Measurements from ENCODE around the gene MACROD2.
A peak's percentile ranks its signal among the peaks of the same experiment; 100 is the strongest.

MACROD2 gene

GRCh38 chr20:15162079-15162647 is 1166.8 kb downstream of the MACROD2 start:
- TF ChIP-seq, protein P1, sequence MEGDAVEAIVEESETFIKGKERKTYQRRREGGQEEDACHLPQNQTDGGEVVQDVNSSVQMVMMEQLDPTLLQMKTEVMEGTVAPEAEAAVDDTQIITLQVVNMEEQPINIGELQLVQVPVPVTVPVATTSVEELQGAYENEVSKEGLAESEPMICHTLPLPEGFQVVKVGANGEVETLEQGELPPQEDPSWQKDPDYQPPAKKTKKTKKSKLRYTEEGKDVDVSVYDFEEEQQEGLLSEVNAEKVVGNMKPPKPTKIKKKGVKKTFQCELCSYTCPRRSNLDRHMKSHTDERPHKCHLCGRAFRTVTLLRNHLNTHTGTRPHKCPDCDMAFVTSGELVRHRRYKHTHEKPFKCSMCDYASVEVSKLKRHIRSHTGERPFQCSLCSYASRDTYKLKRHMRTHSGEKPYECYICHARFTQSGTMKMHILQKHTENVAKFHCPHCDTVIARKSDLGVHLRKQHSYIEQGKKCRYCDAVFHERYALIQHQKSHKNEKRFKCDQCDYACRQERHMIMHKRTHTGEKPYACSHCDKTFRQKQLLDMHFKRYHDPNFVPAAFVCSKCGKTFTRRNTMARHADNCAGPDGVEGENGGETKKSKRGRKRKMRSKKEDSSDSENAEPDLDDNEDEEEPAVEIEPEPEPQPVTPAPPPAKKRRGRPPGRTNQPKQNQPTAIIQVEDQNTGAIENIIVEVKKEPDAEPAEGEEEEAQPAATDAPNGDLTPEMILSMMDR (IDR thresholded peaks at IDR 0.05; ENCODE audit: extremely low read depth, missing control alignments): no peak
- peak; percentile 12 for DNase-seq (ENCODE audit: low spot score)

GRCh38 chr20:15163632-15164031 is 1168.3 kb downstream of the MACROD2 start:
- TF ChIP-seq, protein P1 (IDR thresholded peaks at IDR 0.05; ENCODE audit: extremely low read depth, missing control alignments): no peak
- DNase-seq (ENCODE audit: low spot score): no peak

DNA sequence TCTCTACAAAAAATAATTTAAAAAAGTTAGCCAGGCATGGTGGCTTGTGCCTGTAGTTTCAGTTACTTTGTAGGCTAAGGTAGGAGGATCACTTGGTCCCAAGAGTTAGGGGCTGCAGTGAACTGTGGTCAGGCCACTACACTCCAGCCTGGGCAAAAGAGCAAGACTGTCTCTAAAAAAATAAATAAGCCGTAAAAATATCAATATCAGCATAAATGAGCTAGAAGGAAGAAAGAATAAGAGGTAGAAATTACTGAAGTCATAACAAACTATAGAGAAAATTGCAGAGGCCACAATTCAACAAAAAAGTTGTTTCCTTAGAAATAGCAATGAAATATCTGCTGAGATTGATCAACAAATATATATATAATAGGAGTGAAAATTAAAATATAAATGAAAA is 1169.4 kb downstream of the MACROD2 start:
- DNase-seq (ENCODE audit: low spot score): no peak
- TF ChIP-seq, protein P1 (IDR thresholded peaks at IDR 0.05; ENCODE audit: extremely low read depth, missing control alignments): no peak

DNA sequence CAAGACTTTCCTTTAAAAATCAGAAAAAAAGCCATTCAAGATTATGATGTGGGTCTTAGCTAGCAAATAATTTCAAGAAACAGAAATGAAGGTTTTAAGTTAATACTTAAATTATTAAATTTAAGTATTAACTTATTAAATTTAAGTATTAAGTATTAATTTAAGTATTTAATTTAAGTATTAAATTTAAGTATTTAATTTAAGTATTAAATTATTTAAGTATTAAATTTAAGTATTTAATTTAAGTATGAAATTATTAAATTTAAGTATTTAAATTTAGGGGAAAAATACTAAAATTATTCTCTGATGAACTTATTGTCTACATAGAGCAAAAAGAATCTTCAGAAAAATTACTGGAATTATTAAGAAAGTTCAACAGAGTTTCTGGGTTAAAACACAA is 1171.4 kb downstream of the MACROD2 start:
- no peak for DNase-seq (ENCODE audit: low spot score)
- TF ChIP-seq, protein P1 (IDR thresholded peaks at IDR 0.05; ENCODE audit: extremely low read depth, missing control alignments): no peak

DNA sequence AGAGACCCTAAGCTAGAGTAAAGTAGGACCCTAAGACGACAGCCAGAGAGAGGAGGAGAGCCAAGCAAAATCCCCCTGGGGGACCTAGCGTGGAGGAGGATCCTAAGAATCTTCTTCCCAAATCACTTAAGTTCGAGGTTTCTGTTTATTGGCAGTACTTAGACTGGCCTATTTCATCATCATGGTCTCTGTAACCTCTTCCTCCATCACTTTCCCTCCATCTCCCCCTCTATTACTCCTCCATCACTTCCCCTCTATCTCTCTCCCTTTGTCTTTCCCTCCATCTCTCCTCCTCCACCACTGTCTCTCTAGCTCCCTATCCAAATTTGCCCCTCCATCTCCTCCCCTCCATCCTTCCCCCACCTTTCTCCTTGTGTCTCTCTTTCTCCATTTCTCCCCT is 1175.7 kb downstream of the MACROD2 start:
- TF ChIP-seq, protein P1 (IDR thresholded peaks at IDR 0.05; ENCODE audit: extremely low read depth, missing control alignments): no peak
- no peak for DNase-seq (ENCODE audit: low spot score)

- TF ChIP-seq, protein P1 (IDR thresholded peaks at IDR 0.05; ENCODE audit: extremely low read depth, missing control alignments): no peak
- DNase-seq (ENCODE audit: low spot score): no peak
Observed at GRCh38 chr20:15176929-15177328, 1181.6 kb downstream of the MACROD2 start.

- DNase-seq (ENCODE audit: low spot score): no peak
- TF ChIP-seq, protein P1 (IDR thresholded peaks at IDR 0.05; ENCODE audit: extremely low read depth, missing control alignments): no peak
Observed at GRCh38 chr20:15178581-15178980, 1183.3 kb downstream of the MACROD2 start.
